A549 (cell line): Measurements from ENCODE around the gene SLC7A6OS. TPM values are rescaled to one million over a fixed set of nuclear protein-coding genes. Genes with fewer than 3 reads are reported as not detected.

Experiments
- ATAC-seq, 2 experiments: fragments of 200-7000 bp in 1 of 2; fragments of >200 bp in 1 of 2; cut with Nextera tagmentation in 1 of 2; cut with Tn5 transposase in 1 of 2; 3 replicates each; pipeline versions ENCODE4 v1.8.0 to v1.9.1; 2018 to 2020; ENCODE audit warnings: mild to moderate bottlenecking in 1 of 2, moderate library complexity in 1 of 2
- CTCF ChIA-PET: fragments of 300-600 bp; sonication (Branson Sonifier 250); formaldehyde crosslinking; extraction: SDS; loops from one replicate; lab custom pipeline; 2021; ENCODE audit warnings: antibody characterized with exemption, inconsistent platforms; lab: Yijun Ruan, JAX
- POLR2A ChIA-PET: fragments of 350-600 bp; formaldehyde crosslinking; extraction: SDS; loops from one replicate; lab custom pipeline; 2021; ENCODE audit warnings: antibody characterized with exemption, inconsistent platforms; lab: Yijun Ruan, JAX
- DNase-seq, 2 experiments: peaks; one replicate each; pipeline versions ENCODE4 v3.0.0 to v3.0.0-alpha.2; 2011 to 2016; ENCODE audit warnings: low read depth in 1 of 2, low spot score in 1 of 2
- FAIRE-seq: peaks from 2 replicates; lab custom pipeline; 2011; peaks lifted over from hg19 to GRCh38; lab: Jason Lieb, UNC
- H3K27ac ChIP-seq, 2 experiments: fragments of >200 bp; sonication (Bioruptor Twin); formaldehyde crosslinking; 3 replicates each; pipeline ENCODE4 v1.5.1; 2016 to 2017
- H3K4me1 ChIP-seq: fragments of >200 bp; sonication (Bioruptor Twin); formaldehyde crosslinking; 3 replicates; pipeline ENCODE4 v1.6.1; 2016
- H3K4me2 ChIP-seq: fragments of >200 bp; sonication (Bioruptor Twin); formaldehyde crosslinking; 3 replicates; pipeline ENCODE4 v1.6.1; 2016
- H3K4me3 ChIP-seq: fragments of >200 bp; sonication (Bioruptor Twin); formaldehyde crosslinking; 3 replicates; pipeline ENCODE4 v1.5.1; 2016
- H3K9me3 ChIP-seq: fragments of >200 bp; sonication (Bioruptor Twin); formaldehyde crosslinking; 3 replicates; pipeline ENCODE4 v1.6.1; 2016
- BHLHE40 ChIP-seq: IDR thresholded peaks from 2 replicates; pipeline ENCODE4 v1.6.1; 2012; ENCODE audit warnings: low read depth, low read length, inconsistent platforms
- CBX8 ChIP-seq: fragments of 200-600 bp; sonication (generic); IDR thresholded peaks from 2 replicates; pipeline ENCODE4 v1.6.1; 2016
- CHD4 ChIP-seq: fragments of 200-600 bp; sonication (generic); IDR thresholded peaks from 2 replicates; pipeline ENCODE4 v1.6.1; 2016; ENCODE audit warnings: antibody characterized with exemption, mild to moderate bottlenecking, borderline replicate concordance
- E2F6 ChIP-seq: IDR thresholded peaks from 2 replicates; pipeline ENCODE4 v1.6.1; 2012; ENCODE audit warnings: low read depth, borderline replicate concordance
- EHF ChIP-seq: fragments of 250-450 bp; sonication (Bioruptor Pico); IDR thresholded peaks from 2 replicates; pipeline ENCODE4 v1.5.0; 2020; ENCODE audit warnings: mild to moderate bottlenecking
- EP300 ChIP-seq, 2 experiments: fragments of >200 bp; sonication (Bioruptor Twin); formaldehyde crosslinking; IDR thresholded peaks; 2 replicates in 1 of 2; 3 replicates in 1 of 2; pipeline ENCODE4 v1.6.1; 2016 to 2017
- FOSB ChIP-seq: fragments of 250-450 bp; sonication (Bioruptor Pico); IDR thresholded peaks from 2 replicates; pipeline ENCODE4 v1.5.0; 2020; ENCODE audit warnings: mild to moderate bottlenecking, moderate library complexity
- FOXS1 ChIP-seq: fragments of 250-450 bp; sonication (Bioruptor Pico); IDR thresholded peaks from 2 replicates; pipeline ENCODE4 v1.5.0; 2020; ENCODE audit warnings: mild to moderate bottlenecking, moderate library complexity
- GATA3 ChIP-seq: IDR thresholded peaks from 2 replicates; pipeline ENCODE4 v1.6.1; 2012; ENCODE audit warnings: borderline replicate concordance
- HEYL ChIP-seq: fragments of 250-450 bp; sonication (Bioruptor Pico); IDR thresholded peaks from 2 replicates; pipeline ENCODE4 v1.8.0; 2021; ENCODE audit warnings: mild to moderate bottlenecking, moderate library complexity
- HOXB13 ChIP-seq: fragments of 250-450 bp; sonication (Bioruptor Pico); IDR thresholded peaks from 2 replicates; pipeline ENCODE4 v1.5.0; 2020; ENCODE audit warnings: low read depth, mild to moderate bottlenecking, moderate library complexity
- HOXB5 ChIP-seq: fragments of 250-450 bp; sonication (Bioruptor Pico); IDR thresholded peaks from 2 replicates; pipeline ENCODE4 v1.5.0; 2020; ENCODE audit warnings: mild to moderate bottlenecking, moderate library complexity
- JUNB ChIP-seq: fragments of >200 bp; sonication (Bioruptor Twin); formaldehyde crosslinking; IDR thresholded peaks from 2 replicates; pipeline ENCODE4 v1.6.1; 2016
- KDM1A ChIP-seq: fragments of 200-600 bp; sonication (generic); IDR thresholded peaks from 2 replicates; pipeline ENCODE4 v1.6.1; 2016; ENCODE audit warnings: low read depth, mild to moderate bottlenecking
- NFE2L2 ChIP-seq: fragments of 150-350 bp; conservative IDR thresholded peaks from 2 replicates; pipeline ENCODE4 v1.6.1; 2014; ENCODE audit warnings: low read length
- NPAS2 ChIP-seq: fragments of 250-450 bp; sonication (Bioruptor Pico); IDR thresholded peaks from 2 replicates; pipeline ENCODE4 v1.8.0; 2022; ENCODE audit warnings: mild to moderate bottlenecking, moderate library complexity, borderline replicate concordance
- PHF8 ChIP-seq: fragments of 200-600 bp; sonication (generic); IDR thresholded peaks from 2 replicates; pipeline ENCODE4 v1.6.1; 2016; ENCODE audit warnings: low read depth, mild to moderate bottlenecking, antibody characterized with exemption, moderate library complexity, borderline replicate concordance
- RAD21 ChIP-seq, 2 experiments: fragments of >200 bp in 1 of 2; sonication (Bioruptor Twin) in 1 of 2; formaldehyde crosslinking in 1 of 2; IDR thresholded peaks in 1 of 2; conservative IDR thresholded peaks in 1 of 2; 2 replicates in 1 of 2; 3 replicates in 1 of 2; pipeline ENCODE4 v1.6.1; 2012 to 2018; ENCODE audit warnings: inconsistent platforms in 1 of 2
- RARB ChIP-seq: fragments of 250-450 bp; sonication (Bioruptor Pico); IDR thresholded peaks from 2 replicates; pipeline ENCODE4 v1.8.0; 2021; ENCODE audit warnings: mild to moderate bottlenecking, moderate library complexity
- RCOR1 ChIP-seq: fragments of 150-350 bp; IDR thresholded peaks from 2 replicates; pipeline ENCODE4 v1.6.1; 2014; ENCODE audit warnings: antibody characterized with exemption, low read length, low read depth
- RNF2 ChIP-seq: fragments of 200-600 bp; sonication (generic); IDR thresholded peaks from 2 replicates; pipeline ENCODE4 v1.6.1; 2016; ENCODE audit warnings: low read depth, mild to moderate bottlenecking, antibody characterized with exemption, moderate library complexity, borderline replicate concordance
- TFCP2L1 ChIP-seq: fragments of 250-450 bp; sonication (Bioruptor Pico); IDR thresholded peaks from 2 replicates; pipeline ENCODE4 v1.5.0; 2021; ENCODE audit warnings: mild to moderate bottlenecking
- ZFP36 ChIP-seq: fragments of 450-650 bp; IDR thresholded peaks from 2 replicates; pipeline ENCODE4 v1.6.1; 2014; ENCODE audit warnings: borderline replicate concordance; ENCODE audit not compliant: partially characterized antibody
- ZSCAN20 ChIP-seq: fragments of 250-450 bp; sonication (Bioruptor Pico); IDR thresholded peaks from 2 replicates; pipeline ENCODE4 v1.8.0; 2022; ENCODE audit warnings: mild to moderate bottlenecking, moderate library complexity
- WGBS: methylation state at CpG from one replicate; pipeline ENCODE4 v1.1.6; 2017; ENCODE audit errors: missing lambda C conversion rate; 5-methylcytosine and 5-hydroxymethylcytosine counted together
- polyA plus RNA-seq, 4 experiments: library from polyadenylated mRNA; depleted of rRNA in 3 of 4; stranded (reverse); fragments of >200 nt; fragmentation: RNase III in 1 of 4; extraction: RNeasy Plus Mini Kit Qiagen cat#74134 plus additional on column Dnase treatment in 1 of 4; gene quantifications; 2 replicates in 3 of 4; 3 replicates in 1 of 4; pipeline ENCODE4 v1.2.3, GENCODE V29; 2011 to 2017
- TF ChIP-seq, protein P1 (sequence below): fragments of >200 bp; sonication (Bioruptor Twin); formaldehyde crosslinking; IDR thresholded peaks from 3 replicates; pipeline ENCODE4 v1.5.1; 2016
- TF ChIP-seq, protein P2 (sequence below): fragments of >200 bp; sonication (Bioruptor Twin); formaldehyde crosslinking; IDR thresholded peaks from 3 replicates; pipeline ENCODE4 v1.6.1; 2016

Gene SLC7A6OS
- polyA plus RNA-seq, 2 of the 4 experiments (the other 2 are of a cell fraction): 10.4 to 11.9 TPM

DNA sequence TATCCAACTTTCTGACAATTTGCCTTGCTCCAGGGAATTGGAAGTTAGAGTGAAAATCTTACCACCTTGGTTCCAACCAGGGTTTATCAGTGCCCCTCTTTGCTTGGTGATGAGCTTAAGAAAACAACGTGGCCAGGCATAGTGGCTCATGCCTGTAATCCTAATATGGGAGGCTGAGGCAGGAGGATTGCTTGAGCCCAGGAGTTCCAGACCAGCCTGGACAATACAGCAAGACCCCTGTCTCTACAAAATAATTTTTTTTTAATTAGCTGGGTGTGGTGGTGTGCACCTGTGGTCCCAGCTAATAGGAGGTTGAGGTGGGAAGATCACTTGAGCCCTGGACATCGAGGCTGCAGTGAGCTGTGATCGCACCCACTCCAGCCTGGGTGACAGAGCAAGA lies 25.1 kb downstream of the SLC7A6OS start:
- TF ChIP-seq HEYL (CRISPR knock-in tag) (no peak), HOXB13 (no peak), RCOR1 (no peak)
- TF ChIP-seq, all 56 proteins: peak for 0
- Histone ChIP-seq H3K9me3 (no peaks in the 10 kb centered on the region), H3K4me1 (peaks cover 15% of the 10 kb centered on the region), H3K27ac (no peak overlapping the region), H3K4me3 (no peak overlapping the region), H3K4me2 (no peak overlapping the region)
- FAIRE-seq (no peak), DNase-seq (no peak), ATAC-seq (no peak)
- ChIA-PET CTCF (interaction anchor here (0.8 to 2.9 kb wide), 8 partner anchors 9 to 43 kb away, joined by 3 to 27 read pairs (median 4); partner anchors contain the start of gene SLC7A6), POLR2A (interaction anchor here (0.7 to 0.9 kb wide), 2 partner anchors 22 to 25 kb away, joined by 5 to 6 read pairs; partner anchors contain the start of genes PRMT7 and SLC7A6OS)
- 90% methylated on average over 3 of the region's 3 CpGs for WGBS

GRCh38 chr16:68284847-68285246 lies 25.9 kb downstream of the SLC7A6OS start:
- peaks cover 15% of the 10 kb centered on the region for H3K4me1 ChIP-seq
- ATAC-seq (no peak), DNase-seq (no peak), FAIRE-seq (no peak)
- TF ChIP-seq TFCP2L1 (no peak), HOXB13 (no peak), E2F6 (no peak), RAD21 (conservative IDR thresholded peaks at IDR 0.05 in 1 of 2, IDR thresholded peaks at IDR 0.05 in 1 of 2) (no peak), JUNB (no peak), FOXS1 (CRISPR knock-in tag) (no peak), BHLHE40 (no peak), NFE2L2 (no peak), GATA3 (no peak), ZSCAN20 (CRISPR knock-in tag) (no peak), HOXB5 (CRISPR knock-in tag) (no peak), RNF2 (no peak), FOSB (CRISPR knock-in tag) (no peak), EP300 (IDR thresholded peaks at IDR 0.05) (no peak)
- TF ChIP-seq, protein P1, sequence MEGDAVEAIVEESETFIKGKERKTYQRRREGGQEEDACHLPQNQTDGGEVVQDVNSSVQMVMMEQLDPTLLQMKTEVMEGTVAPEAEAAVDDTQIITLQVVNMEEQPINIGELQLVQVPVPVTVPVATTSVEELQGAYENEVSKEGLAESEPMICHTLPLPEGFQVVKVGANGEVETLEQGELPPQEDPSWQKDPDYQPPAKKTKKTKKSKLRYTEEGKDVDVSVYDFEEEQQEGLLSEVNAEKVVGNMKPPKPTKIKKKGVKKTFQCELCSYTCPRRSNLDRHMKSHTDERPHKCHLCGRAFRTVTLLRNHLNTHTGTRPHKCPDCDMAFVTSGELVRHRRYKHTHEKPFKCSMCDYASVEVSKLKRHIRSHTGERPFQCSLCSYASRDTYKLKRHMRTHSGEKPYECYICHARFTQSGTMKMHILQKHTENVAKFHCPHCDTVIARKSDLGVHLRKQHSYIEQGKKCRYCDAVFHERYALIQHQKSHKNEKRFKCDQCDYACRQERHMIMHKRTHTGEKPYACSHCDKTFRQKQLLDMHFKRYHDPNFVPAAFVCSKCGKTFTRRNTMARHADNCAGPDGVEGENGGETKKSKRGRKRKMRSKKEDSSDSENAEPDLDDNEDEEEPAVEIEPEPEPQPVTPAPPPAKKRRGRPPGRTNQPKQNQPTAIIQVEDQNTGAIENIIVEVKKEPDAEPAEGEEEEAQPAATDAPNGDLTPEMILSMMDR: no peak
- WGBS: 94% methylated on average over 5 of the region's 5 CpGs
- no peak overlapping the region for H3K4me2 ChIP-seq
- POLR2A ChIA-PET: no interaction called here
- CTCF ChIA-PET: interaction anchor here (0.9 to 2.9 kb wide), 7 partner anchors 10 to 44 kb away, joined by 3 to 27 read pairs (median 6); partner anchors contain the start of genes PRMT7, SLC7A6 and SLC7A6OS
- no peaks in the 10 kb centered on the region for H3K9me3 ChIP-seq
- no peak overlapping the region for H3K4me3 ChIP-seq
- no peak overlapping the region for H3K27ac ChIP-seq

- FAIRE-seq (no peak), ATAC-seq (no peak)
These were observed 26.7 kb downstream of the SLC7A6OS start for GRCh38 chr16:68283801-68284598.

More at GRCh38 chr16:68283801-68284598, 26.7 kb downstream of the SLC7A6OS start:
- TF ChIP-seq ZSCAN20 (CRISPR knock-in tag) (no peak), GATA3 (no peak), RARB (CRISPR knock-in tag) (no peak), PHF8 (no peak), RAD21 (conservative IDR thresholded peaks at IDR 0.05 in 1 of 2, IDR thresholded peaks at IDR 0.05 in 1 of 2) (no peak), CHD4 (no peak), HEYL (CRISPR knock-in tag) (no peak), EP300 (IDR thresholded peaks at IDR 0.05) (no peak), JUNB (no peak), NPAS2 (CRISPR knock-in tag) (no peak), HOXB13 (no peak), EHF (CRISPR knock-in tag) (no peak), CBX8 (no peak), KDM1A (no peak), ZFP36 (no peak)
- TF ChIP-seq, protein P2, sequence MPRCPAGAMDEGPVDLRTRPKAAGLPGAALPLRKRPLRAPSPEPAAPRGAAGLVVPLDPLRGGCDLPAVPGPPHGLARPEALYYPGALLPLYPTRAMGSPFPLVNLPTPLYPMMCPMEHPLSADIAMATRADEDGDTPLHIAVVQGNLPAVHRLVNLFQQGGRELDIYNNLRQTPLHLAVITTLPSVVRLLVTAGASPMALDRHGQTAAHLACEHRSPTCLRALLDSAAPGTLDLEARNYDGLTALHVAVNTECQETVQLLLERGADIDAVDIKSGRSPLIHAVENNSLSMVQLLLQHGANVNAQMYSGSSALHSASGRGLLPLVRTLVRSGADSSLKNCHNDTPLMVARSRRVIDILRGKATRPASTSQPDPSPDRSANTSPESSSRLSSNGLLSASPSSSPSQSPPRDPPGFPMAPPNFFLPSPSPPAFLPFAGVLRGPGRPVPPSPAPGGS: no peak
- 91% methylated on average over 9 of the region's 9 CpGs for WGBS
- no peaks in the 10 kb centered on the region for H3K9me3 ChIP-seq
- ChIA-PET POLR2A (interaction anchor here (0.8 kb wide), 1 partner anchor 27 kb away, joined by 5 read pairs; the partner anchor contains the start of genes PRMT7 and SLC7A6OS), CTCF (interaction anchor here (0.8 to 2.9 kb wide), 9 partner anchors 10 to 27 kb away, joined by 3 to 27 read pairs (median 3); partner anchors contain the start of genes PRMT7, SLC7A6 and SLC7A6OS)
- H3K27ac ChIP-seq: no peak overlapping the region
- no peak for DNase-seq
- no peak overlapping the region for H3K4me3 ChIP-seq
- H3K4me2 ChIP-seq: no peak overlapping the region
- H3K4me1 ChIP-seq: peaks cover 15% of the 10 kb centered on the region
